Ovary (tissue), 9 donors: ENCODE results near the gene AUH. TPM values are rescaled to one million over a fixed set of nuclear protein-coding genes. Genes with fewer than 3 reads are reported as not detected.

Experiments used
- DNase-seq, 5 donors: peaks; one replicate each; pipeline ENCODE4 v3.0.0-alpha.2; 2019 to 2020
- H3K27ac ChIP-seq, 2 donors: fragments of 200-600 bp; one replicate each; pipeline versions ENCODE4 v1.5.1 to v1.8.0; 2019 to 2022
- H3K27me3 ChIP-seq: fragments of 200-600 bp; one replicate; pipeline ENCODE4 v1.8.0; 2022
- H3K36me3 ChIP-seq: fragments of 200-600 bp; sonication (generic); one replicate; pipeline ENCODE4 v1.5.1; 2019
- H3K4me1 ChIP-seq: one replicate; pipeline ENCODE4 v1.8.1; 2013; ENCODE audit warnings: mild to moderate bottlenecking, moderate library complexity; ENCODE audit not compliant: insufficient read depth
- H3K4me3 ChIP-seq: fragments of 200-600 bp; sonication (generic); one replicate; pipeline ENCODE4 v1.5.1; 2017
- H3K9me3 ChIP-seq, 2 donors: fragments of 200-600 bp in 1 of 2; sonication (generic) in 1 of 2; one replicate each; pipeline versions ENCODE4 v1.5.1 to v1.8.1; 2013 to 2019; ENCODE audit warnings: mild to moderate bottlenecking in 1 of 2, moderate library complexity in 1 of 2
- EP300 ChIP-seq: sonication (generic); formaldehyde crosslinking; IDR thresholded peaks from one replicate; pipeline ENCODE4 v1.6.1; 2017; ENCODE audit warnings: antibody characterized with exemption
- POLR2A ChIP-seq: fragments of 450-650 bp; IDR thresholded peaks from one replicate; pipeline ENCODE4 v1.6.1; 2017; ENCODE audit warnings: antibody characterized with exemption, mild to moderate bottlenecking, moderate library complexity
- WGBS, 3 donors: extraction: QIAGEN DNeasy Blood & Tissue Kit in 1 of 3; methylation state at CpG; one replicate each; pipeline versions ENCODE4 v1.1.5 to v1.1.7; 2013 to 2017; 5-methylcytosine and 5-hydroxymethylcytosine counted together
- intact Hi-C, 4 donors: fragments of 100-400 bp; cut with DNase I; formaldehyde crosslinking; loops; one replicate each; pipeline versions ENCODE4 v1.11.0 to v1.15.1; 2022 to 2023
- polyA plus RNA-seq, 2 donors: library from polyadenylated mRNA; stranded (reverse); fragments of 200-250 nt in 1 of 2; fragments of 350-450 nt in 1 of 2; fragmentation: Illumina TruSeq in 1 of 2; extraction: RNeasy Lipid Tissue Mini Kit (QIAGEN cat#74804) in 1 of 2; gene quantifications; one replicate each; pipeline ENCODE4 v1.2.3, GENCODE V29; 2013 to 2014
- total RNA-seq, 7 donors: library from RNA; depleted of rRNA in 2 of 7; stranded (reverse); fragments of >200 nt in 2 of 7; fragmentation: NEBNext Ultra II Directional in 3 of 7; extraction: Animal tissue kit (Norgen Biotek cat#: 25700) in 3 of 7; gene quantifications; one replicate each; pipeline versions ENCODE4 v1.1.0 to v1.2.4, GENCODE V29; 2016 to 2023
- TF ChIP-seq, protein P1 (sequence below), 3 donors: fragments of 450-650 bp in 2 of 3; fragments of 200-600 bp in 1 of 3; IDR thresholded peaks; one replicate each; pipeline versions ENCODE4 v1.5.1 to v1.8.0; 2016 to 2022; ENCODE audit warnings: antibody characterized with exemption in 3 of 3, mild to moderate bottlenecking in 1 of 3
- donor health status: DM: no; HTN: no; CAD: no; lungs with moderate emphysema.
- donor health status: DM: no; HTN: no; CAD: no.
- donor health status: Bipolar disorder and iron deficiency.
- donor health status: DM: yes; HTN: yes; CAD: no.
- donor health status: DM: no; HTN: no; CAD: no.
- donor health status: DM: yes; HTN: yes; CAD: no.

Gene AUH
- total and polyA plus RNA-seq, 9 donors, result 12.0 to 48.5 (median 18.6) TPM

DNA sequence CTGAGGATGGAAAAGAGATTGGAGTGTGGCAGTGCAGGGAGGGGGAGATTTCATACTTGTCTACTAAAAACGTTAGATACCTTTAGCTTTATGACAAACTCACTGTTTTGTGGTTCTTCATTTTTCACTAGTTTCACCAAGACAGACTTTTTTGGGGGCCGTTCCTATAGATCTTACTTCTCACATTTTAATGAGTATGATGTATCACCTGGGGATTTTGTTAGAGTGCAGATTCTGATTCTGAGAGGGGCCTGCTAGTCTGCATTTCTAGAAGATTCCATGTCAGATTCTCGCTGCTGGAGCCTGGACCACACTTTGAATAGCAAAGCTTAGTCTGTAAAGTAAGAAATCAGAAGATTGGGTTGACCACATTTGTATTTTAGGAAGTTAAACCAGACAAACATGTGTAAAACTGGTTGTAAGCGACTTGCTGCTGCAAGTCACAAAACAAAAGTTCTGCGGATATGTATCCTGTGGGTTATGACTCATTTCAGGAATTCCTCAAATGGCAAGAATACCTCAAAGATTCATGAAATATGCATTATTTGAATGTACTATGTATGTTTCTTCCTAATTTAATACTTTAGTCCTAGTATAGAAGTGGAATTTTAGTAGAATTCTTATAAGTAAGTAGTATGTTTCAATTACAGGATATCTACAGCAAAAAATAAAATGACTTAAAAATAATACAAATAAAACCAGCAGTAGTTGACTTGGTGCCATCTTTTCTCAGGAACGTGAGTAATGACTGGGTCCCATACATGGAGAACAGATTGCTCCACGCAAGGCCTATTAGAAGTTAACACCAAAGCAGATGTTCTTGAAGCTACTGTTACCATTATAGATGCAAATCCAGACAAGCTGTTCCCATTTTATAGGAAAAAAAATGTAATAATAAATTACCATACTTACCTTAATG lies 34.1 kb upstream of the AUH start:
- WGBS, 3 donors, result 72 to 75% (median 75%) methylated on average over 7 of the region's 7 CpGs
- H3K4me3 ChIP-seq, result no peak overlapping the region
- TF ChIP-seq POLR2A, result no peak
- TF ChIP-seq EP300, result no peak
- TF ChIP-seq, protein P1, sequence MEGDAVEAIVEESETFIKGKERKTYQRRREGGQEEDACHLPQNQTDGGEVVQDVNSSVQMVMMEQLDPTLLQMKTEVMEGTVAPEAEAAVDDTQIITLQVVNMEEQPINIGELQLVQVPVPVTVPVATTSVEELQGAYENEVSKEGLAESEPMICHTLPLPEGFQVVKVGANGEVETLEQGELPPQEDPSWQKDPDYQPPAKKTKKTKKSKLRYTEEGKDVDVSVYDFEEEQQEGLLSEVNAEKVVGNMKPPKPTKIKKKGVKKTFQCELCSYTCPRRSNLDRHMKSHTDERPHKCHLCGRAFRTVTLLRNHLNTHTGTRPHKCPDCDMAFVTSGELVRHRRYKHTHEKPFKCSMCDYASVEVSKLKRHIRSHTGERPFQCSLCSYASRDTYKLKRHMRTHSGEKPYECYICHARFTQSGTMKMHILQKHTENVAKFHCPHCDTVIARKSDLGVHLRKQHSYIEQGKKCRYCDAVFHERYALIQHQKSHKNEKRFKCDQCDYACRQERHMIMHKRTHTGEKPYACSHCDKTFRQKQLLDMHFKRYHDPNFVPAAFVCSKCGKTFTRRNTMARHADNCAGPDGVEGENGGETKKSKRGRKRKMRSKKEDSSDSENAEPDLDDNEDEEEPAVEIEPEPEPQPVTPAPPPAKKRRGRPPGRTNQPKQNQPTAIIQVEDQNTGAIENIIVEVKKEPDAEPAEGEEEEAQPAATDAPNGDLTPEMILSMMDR (IDR thresholded peaks at IDR 0.05), result no peak
- H3K9me3 ChIP-seq, result no peaks in the 10 kb centered on the region
- no peak overlapping the region for H3K27ac ChIP-seq
- H3K4me1 ChIP-seq, result no peaks in the 10 kb centered on the region
- H3K36me3 ChIP-seq, result no peaks in the 10 kb centered on the region
- intact Hi-C loops, result no loop called here
- DNase-seq, result no peak
- no peaks in the 10 kb centered on the region for H3K27me3 ChIP-seq

DNA sequence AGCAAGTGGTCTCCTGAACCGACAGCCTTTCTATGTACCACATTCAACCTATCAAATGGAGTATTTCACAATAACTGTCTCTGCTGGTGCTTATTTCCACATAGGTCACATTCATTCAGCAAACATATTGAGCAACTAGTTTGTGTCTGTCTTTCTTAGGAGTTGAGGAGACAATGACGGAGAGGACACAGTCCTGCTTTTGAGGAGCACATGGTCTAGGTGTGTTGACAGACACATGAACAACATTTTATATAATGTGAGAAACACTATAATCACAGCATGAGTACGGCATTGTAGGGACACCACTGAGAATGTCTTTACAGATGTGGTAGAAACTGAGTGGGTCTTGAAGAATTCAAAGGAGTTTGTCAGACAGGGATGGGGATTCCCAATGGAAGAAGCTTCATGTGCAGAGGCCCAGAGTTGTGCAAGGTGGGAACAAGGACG lies 33.4 kb upstream of the AUH start:
- 89 to 93% (median 90%) methylated on average over 4 of the region's 4 CpGs for WGBS, 3 donors
- no peaks in the 10 kb centered on the region for H3K36me3 ChIP-seq
- H3K27ac ChIP-seq, result no peak overlapping the region
- no peaks in the 10 kb centered on the region for H3K9me3 ChIP-seq
- no peak for DNase-seq
- no peak overlapping the region for H3K4me3 ChIP-seq
- H3K4me1 ChIP-seq, result no peaks in the 10 kb centered on the region
- TF ChIP-seq, protein P1 (IDR thresholded peaks at IDR 0.05), result no peak
- no peak for TF ChIP-seq EP300
- no peak for TF ChIP-seq POLR2A
- H3K27me3 ChIP-seq, result no peaks in the 10 kb centered on the region
- intact Hi-C loops, result no loop called here

DNA sequence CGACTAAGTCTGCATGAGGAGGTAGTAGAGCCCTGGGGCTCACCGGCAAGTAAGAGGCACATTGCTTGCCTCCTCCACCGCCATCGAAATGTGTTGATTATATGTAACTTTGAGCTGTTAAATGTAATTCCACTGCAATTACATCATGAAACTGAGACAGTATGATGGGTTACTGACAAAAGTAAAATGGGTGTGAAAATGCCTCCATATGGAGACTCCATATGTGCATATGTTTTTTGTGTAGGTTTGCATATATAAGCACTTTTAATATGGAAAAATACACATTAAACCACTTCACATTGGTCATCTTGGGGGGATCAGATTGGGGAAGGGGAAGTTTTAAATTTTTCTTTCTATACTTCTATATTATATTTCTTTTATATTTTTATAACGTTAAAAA lies 32.1 kb upstream of the AUH start:
- no peak for DNase-seq
- intact Hi-C loops, result no loop called here
- WGBS, 3 donors, result 96 to 98% (median 98%) methylated on average over 5 of the region's 5 CpGs
- Histone ChIP-seq H3K4me3 (no peak overlapping the region), H3K9me3 (no peaks in the 10 kb centered on the region), H3K36me3 (no peaks in the 10 kb centered on the region), H3K4me1 (no peaks in the 10 kb centered on the region), H3K27ac (no peak overlapping the region), H3K27me3 (no peaks in the 10 kb centered on the region)
- no peak for TF ChIP-seq POLR2A
- no peak for TF ChIP-seq EP300
- TF ChIP-seq, protein P1 (IDR thresholded peaks at IDR 0.05), result no peak

DNA sequence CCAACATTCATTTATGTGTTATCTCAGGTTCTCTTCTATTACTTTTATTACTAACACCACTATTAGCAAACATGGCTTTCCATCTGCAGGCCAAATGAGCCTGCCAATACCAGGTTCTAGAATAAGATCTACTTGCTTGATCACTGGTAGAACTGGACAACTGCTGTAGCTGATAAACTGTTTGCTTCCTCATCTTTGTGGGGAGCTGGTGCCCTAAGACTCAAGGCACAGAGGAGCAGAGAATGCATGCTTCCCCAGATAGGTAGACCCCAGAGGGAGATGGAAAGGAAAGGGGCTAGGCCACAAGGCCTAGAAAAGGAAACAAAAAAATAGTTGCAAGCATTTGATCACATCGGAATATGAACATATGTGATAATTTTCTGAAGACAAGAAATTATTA lies 30.7 kb upstream of the AUH start:
- TF ChIP-seq POLR2A (no peak), EP300 (no peak)
- TF ChIP-seq, protein P1 (IDR thresholded peaks at IDR 0.05), result no peak
- H3K9me3 ChIP-seq, result no peaks in the 10 kb centered on the region
- H3K36me3 ChIP-seq, result no peaks in the 10 kb centered on the region
- intact Hi-C loops, result no loop called here
- DNase-seq, result no peak
- 90 to 95% (median 95%) methylated on average over 1 of the region's 1 CpG for WGBS, 3 donors
- H3K4me1 ChIP-seq, result no peaks in the 10 kb centered on the region
- no peaks in the 10 kb centered on the region for H3K27me3 ChIP-seq
- H3K27ac ChIP-seq, result no peak overlapping the region
- H3K4me3 ChIP-seq, result no peak overlapping the region
